GM21360 (cell line): ENCODE measurements around the gene BFSP2.
"Not testable (repeated sequence)": the region's sequence is repeated elsewhere in the genome, so short reads cannot be mapped to it uniquely, and the experiment has no call there.

Experiments
- ATAC-seq: cut with Tn5 transposase; IDR thresholded peaks from one replicate; pipeline ENCODE4 v1.9.1; 2021; ENCODE audit warnings: mild to moderate bottlenecking, moderate library complexity; ENCODE audit not compliant: unreplicated experiment

Gene BFSP2

DNA sequence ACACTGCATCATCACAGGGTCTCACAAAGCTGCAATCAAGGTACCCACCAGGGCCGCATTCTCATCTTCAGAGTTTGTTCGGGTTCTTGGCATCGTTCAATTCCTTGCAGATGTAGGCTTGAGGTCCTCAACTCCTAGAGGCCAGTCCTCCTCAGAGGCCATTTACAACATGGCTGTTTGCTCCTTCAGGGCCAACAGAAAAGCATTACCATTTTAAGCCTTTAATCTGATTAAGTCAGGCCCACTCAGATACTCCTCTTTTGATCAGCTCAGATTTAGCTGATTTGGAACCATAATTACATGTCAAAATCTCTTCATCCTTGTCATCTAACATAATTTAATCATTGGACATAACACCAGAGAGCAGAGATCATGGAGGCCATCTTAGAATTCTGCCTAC, 55.4 kb downstream of the BFSP2 start:
- ATAC-seq: no peak

DNA sequence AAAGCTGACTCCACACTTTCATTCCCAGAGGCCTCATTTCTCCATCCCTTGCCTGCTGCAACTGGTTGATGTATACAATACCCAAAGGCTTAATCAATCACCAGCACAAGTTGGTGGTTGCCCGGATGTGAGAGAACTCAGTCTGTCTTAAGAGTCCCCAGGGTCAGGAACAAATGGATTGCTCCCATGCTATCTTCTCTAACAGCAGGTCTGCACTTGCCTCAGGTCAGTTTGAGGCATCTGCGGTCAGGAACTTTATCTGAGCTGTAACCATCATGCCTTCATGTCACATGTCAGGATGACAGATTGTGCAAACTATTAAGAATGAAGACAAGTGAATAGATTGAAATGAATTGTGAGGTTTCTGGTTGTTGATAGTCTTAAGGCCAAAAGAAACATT, 56.1 kb downstream of the BFSP2 start:
- ATAC-seq: no peak

DNA sequence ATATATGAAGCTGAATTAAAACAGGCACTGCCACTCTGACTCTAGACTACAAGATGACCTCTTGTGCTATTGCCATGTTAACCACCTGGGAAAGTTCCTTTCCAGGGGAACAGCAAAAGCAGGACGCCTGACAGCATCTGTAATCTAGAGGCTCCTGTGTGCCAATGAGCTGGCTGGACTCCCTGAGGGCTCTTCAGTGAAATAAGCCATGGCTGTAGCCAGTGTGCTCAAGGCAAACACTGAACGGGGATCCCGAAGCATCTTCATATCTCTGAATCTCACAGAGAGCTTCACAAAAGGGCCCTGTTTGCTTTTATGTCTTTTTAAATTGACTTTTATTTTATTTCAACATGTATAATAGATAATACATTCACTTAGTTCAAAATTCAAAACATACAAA, 57.2 kb downstream of the BFSP2 start:
- no peak for ATAC-seq

DNA sequence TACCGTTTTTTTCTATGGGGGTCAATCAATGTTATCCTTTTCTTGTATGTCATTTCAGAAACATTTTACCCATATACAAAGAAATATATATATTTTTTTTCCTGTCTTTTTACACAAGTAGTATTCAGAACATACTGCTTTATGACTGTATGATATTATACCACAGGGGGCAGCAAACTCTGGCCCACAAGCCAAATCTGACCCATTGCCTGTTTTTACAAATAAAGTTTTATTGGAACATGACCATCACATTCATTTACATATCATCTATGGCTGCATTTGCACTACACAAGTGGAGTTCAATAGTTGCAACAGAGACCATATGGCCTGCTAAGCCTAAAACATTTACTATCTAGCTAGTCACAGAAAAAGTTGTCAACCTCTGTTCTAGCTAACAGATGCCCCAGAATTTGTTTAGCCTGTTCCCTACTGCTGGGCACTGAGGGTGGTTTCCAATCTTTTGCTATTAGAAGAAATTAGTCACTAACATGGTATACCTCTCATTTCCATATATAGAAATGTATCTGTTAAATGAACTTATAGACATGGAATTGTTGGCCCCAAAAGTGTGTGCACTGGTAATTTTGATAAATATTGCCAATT, 57.7 kb downstream of the BFSP2 start:
- no peak for ATAC-seq

DNA sequence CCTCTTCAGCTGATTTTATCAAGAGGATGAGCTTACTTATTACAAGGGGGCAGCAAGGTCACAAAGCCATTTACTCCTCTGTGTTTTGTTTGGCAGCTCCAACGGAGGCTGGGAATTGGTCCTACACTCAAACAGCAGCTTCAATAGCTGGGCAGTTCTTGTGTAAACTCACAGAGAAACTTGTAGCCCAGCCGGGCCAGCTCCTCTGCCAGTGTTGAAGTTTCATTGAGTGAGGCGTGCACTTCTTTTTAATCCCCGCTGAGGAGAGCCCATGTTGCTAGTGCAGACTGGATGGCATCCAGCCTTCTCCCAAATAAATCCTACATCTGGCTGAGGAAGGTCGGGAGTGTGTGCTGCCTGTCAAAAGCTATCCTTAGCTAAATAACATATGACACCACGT, 59.5 kb downstream of the BFSP2 start:
- ATAC-seq: no peak

DNA sequence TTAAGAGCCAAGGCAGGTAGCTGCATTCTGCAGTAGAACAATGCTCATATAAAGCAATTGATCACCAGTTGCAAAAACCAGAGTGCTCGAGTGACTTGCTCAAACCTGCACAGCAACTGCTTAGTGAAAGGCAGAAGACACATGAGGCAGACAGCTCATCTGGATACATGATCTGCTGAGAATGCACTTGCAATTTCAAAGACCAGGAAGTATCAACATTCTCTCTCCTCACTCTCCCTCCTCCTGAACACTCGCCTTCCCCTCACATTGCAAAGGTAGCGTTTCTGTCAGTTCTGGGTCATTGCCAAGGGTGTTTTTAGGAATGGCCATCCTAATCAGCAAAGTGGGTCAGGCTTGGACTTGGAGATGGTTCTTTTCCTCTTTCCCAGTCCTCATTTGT, 61.0 kb downstream of the BFSP2 start:
- ATAC-seq: no peak

DNA sequence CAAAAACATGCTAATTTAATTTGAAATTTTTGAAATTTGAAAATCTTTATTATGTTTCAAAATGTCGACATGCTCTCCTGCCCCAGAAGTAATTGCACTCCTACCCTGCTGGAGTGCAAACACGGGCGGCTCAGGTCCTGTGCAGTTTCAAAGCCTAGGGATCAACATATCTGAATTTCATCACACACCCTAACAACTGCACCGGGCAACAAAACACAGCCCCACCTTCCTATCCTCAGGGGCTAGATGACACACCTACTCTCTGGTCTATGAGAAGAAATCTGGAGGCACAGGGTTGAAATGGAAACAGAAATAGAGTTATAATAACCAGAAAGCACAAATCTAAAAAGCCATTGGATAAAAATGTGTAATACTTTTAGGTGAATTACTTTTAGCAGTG, 61.4 kb downstream of the BFSP2 start:
- ATAC-seq: no peak

DNA sequence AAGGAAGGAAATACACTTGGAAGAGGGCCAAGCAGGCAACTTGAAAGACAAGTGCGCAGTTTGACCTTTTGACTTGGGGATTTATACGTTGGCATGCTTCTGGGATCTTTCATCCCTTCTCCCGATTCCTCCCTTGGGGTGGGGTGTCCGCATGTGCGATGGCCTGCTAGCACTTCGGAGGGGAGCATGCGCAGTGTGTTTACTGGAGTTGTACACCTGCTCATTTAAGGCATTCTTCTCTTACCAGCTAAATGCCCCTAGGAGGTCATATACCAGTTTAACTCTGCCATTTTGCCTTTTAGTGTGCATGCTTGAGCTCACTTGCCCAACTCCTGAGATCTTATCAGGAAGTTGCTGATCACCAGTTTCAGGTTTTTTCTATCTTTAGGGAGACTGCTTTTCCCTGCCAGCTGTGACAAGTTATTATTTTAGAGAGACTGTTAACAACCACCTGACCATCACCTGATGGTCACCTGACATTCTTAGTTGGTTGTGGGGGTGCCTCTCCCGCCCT, 63.5 kb downstream of the BFSP2 start:
- no peak for ATAC-seq

DNA sequence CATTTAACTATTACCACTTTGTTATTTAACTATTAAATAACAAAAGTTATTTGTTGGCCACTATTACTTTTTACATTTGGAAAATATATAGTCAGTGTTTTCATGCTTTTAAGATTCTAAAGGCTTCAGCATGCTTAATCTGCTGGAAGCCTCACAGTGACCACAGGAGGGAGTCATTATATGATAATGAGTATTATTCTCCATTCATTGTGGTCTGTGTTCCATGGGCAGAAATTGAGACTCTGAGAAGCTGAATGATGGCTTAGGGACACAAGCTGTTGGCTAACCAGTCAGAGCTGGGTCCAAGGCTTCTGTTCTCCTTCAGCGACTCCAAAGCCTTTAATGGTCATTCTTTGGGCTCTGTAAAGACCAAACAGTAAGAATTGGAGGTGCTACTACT, 64.7 kb downstream of the BFSP2 start:
- ATAC-seq: no peak

DNA sequence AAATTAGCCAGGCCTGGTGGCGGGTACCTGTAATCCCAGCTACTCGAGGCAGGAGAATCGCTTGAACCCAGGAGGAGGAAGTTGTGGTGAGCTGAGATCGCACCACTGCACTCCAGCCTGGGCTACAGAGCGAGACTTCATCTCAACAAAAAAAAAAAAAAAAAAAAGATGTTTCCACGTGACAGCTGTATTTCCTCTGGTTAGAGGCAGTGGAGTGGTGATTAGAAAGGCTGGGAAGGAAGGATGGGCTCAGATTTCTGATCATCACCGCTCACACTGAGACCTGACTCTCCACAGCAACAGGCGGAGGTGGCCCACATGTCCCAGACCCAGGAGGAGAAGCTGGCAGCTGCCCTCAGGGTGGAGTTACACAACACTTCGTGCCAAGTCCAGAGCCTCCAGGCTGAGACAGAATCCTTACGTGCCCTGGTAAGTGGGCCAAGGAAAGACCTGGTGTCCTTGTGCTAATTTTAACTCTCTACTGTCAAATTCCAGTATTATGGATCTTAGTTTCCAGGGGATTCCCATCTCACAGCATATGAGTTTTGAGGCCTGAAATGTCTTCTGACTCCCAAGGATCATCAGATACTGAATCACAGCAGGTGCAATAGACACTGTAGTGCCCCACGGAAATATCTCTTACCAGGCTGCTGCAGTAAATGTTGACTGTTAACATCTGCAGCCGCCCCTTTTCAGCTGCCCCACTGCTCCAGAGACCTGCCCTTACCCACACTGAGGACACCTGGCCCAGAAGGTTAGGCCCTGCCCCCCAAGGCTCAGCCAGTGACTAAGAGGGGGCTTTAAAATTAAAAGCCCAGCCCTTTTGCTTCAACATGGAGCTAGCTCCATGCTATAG, 66.9 kb downstream of the BFSP2 start:
- no peak for ATAC-seq

DNA sequence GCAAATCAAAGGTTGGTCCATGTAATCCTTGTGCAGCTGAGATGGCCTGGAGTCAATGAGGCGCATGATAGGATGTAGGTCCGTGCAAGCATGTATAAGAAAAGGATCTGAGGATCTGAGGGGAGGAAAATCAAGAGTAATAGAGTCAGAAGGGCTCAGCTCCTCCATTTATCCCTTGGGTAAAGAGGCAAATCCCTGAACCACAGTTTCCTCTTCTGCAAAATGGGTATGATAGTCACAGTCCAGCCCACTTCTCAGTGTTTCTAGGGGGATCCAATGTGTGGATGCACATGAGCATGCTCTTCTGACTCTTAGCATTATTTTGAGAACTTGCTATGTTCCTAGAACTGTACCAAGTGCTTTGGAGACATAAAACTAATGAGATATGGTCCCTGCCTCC, 67.9 kb downstream of the BFSP2 start:
- ATAC-seq: no peak

DNA sequence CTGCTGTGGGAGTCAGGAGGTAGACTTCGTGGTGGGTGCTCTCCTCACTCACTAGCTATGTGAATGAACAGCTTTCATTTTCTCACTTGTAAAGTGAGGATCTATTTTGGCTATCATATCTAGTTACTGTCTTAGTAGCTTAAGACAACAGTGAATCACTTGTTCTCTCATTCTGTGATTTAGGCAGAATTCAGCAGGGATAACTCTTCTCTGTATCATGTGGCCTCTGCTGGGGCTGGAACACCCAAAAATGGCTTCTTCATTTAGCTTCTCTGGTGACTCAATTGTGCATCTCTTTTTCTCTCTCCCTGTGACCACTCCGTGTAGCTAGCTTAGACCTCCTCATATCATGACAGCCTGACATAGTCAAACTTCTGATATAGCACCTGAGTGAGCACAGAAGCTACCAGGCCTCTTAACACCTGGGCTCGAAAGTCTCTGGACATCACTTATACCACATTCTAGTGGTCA, 68.4 kb downstream of the BFSP2 start:
- no peak for ATAC-seq

DNA sequence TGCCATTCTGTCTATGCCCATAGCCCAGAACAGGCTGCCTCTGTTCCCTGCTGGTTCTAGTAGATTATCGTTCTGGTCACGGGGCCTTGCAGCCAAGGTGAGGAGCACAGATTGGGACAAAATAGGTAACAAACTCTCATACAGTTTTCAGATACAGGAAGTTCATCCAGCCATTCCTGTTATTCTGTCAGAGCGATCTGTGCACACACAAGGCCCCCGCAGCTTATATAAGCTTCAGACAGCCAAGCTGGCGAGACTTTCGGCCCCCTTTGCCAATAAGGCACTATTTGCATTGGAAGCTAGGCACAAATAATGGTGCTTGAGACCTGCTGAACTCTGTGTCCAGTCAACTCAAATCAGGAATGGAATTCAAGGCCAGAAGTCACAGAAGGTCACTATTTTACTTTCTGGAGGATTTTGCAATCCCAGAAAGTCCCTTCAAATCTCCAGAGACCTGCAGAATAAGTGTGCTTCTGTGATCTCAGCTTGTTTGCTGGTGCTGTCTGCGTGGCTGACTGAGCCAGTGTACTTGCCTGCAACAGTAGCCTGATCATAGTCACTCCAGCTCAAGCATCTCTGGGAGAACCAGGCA, 69.4 kb downstream of the BFSP2 start:
- ATAC-seq: no peak

DNA sequence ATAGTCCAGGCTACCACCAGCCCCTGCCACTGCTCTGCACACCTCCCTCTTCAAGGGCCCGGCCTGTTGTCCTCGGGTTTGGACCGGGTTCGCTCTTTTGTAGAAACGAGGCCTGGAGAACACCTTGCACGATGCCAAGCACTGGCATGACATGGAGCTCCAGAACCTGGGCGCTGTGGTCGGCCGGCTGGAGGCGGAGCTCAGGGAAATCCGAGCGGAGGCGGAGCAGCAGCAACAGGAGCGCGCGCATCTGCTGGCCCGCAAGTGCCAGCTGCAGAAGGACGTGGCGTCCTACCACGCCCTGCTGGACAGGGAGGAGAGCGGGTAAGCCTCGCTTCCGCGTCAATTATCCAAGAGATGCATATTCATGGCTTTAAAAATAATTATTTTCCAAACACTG, 72.4 kb downstream of the BFSP2 start:
- ATAC-seq: no peak

DNA sequence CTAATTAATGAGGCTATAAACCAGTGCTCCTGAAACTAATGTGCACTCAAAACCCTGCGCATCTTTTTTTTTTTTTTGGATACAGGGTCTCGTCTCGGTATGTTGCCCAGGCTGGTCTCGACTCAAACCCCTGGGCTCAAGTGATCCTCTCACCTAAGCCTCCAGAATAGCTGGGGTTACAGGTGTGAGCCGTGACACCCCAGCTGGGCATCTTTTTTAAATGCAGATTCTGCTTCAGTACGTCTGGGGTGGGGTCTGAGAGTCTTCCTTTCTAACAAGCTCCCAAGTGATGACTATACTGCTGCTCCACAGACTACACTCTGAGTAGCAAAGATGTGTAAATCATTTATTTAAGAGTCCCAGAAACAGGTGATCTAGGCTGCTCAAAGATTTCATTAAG, 73.0 kb downstream of the BFSP2 start:
- ATAC-seq: no peak

DNA sequence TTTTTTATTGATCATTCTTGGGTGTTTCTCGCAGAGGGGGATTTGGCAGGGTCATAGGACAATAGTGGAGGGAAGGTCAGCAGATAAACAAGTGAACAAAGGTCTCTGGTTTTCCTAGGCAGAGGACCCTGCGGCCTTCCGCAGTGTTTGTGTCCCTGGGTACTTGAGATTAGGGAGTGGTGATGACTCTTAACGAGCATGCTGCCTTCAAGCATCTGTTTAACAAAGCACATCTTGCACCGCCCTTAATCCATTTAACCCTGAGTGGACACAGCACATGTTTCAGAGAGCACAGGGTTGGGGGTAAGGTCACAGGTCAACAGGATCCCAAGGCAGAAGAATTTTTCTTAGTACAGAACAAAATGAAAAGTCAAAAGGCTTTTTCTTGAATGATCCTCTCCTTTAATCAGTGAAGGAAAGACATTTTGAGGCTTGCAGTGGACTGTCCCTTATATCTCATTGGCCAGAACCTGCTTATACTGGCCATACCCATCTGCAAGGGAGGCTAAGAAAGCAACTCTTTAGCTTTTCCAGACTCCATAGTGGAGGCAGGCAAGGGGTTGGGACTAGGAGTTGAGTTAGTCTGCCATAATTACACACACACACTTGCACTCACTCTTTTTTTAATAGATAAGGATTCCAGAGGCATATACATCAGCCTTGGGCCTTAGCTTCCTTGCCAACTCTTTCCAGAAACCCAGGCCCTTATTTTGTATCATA, 73.8 kb downstream of the BFSP2 start:
- not testable (repeated sequence) for ATAC-seq

DNA sequence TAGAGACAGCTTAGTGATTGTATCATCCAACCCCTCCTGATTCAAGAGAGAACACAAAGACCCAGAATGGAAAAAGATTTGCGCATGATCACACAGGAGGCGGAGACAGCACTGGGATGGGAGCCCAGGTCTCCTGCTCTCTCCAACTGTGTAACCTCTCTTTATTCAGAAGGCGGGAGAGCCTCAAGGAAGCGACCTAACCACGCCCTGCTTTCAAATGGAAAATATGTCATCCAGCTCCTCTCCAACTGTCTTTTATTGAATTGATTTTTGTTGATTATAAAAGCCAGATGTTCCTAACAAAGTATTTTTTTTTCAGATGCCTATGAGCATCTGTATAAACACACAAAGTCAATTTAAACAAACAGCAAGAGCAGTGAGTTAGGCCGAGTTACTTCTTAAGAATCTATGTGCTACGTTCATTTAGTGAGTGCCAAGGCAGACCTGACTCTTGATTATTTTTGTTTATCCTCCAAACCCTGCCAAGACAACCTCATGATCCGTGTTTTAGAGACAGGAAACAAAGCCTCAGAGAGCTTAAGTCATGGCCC, 74.5 kb downstream of the BFSP2 start:
- no peak for ATAC-seq

DNA sequence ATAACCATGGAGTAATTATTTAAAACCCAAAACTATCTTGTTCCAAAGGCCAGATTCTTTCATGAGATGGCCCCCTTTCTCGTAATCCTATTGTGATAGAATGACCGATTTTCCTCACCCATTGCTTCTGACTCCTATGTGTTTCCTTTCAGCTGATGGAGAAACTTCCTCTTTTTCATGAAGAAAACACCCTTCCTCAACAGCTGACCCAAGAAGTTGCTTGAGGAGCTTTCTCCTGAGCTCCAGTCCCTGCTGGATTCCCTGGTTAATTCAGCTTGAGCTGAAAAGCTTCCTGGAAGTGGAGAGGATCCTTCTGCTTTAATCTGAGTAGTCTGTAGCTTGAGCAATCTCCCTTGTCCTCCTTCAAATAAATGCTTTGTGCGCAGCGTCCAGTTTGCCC, 75.0 kb downstream of the BFSP2 start:
- no peak for ATAC-seq

DNA sequence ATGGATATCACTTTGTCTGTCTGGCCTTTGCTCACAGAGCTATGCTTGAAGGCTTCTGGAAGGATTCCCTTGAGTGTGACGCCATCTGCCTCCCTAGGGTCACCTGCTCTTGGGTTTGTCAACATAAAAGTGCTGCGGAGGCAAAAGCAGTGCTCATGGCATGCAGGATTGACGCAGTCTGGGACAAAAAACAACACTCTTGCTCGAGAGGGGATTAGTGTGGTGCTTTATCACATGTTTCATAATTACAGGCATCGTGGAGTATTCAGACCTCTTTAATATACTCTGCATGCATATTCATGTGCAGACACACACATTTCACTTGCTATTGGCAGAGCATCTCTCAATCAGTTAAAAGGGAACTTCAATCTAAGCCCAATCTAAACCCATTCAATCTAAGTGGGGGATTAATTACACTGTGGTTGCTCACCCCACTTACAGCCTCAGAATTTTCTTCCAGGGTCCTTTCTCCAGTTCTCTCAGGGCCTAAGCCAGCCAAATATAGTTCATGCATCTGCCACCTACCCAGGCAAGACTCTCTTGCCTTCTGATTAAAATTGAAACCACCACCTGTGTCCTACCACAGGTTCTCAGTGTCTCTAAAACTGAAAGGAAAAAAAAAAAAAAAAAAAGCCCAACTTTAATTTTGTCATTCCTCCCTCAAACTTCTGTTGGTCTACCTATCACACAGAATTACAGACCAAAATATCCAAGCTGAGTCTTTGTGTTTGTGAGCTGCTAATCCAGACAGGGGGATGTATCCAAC, 75.6 kb downstream of the BFSP2 start:
- ATAC-seq: peak; percentile 77

DNA sequence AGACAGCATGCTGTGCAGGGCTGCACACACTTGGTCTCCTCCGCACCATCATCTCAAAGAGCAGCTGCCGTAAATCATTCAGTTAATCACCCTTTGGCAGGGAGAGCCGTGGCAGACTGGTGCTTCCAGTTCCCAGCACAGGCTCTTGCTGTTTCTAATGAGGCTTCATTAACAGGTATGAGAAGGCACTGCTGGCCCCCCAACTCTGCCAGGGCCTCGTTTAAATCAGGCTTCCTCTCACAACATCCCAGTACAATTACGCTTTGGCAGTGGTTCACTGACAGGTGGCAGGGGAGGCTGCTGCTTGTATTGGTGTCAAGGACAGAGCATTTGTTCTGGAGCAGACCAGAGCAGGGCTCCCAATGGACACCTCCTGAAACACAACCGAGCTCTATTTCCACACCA, 77.1 kb downstream of the BFSP2 start:
- ATAC-seq: no peak
